B cell (primary cell): ENCODE measurements around the gene ABCD1.

ENCODE experiments used
- CTCF ChIP-seq: fragments of 200-600 bp; IDR thresholded peaks from one replicate; pipeline ENCODE4 v1.8.0; 2022; ENCODE audit warnings: antibody characterized with exemption, mild to moderate bottlenecking
- EZH2 ChIP-seq: IDR thresholded peaks from 2 replicates; pipeline ENCODE4 v1.6.1; 2012; ENCODE audit warnings: borderline replicate concordance, low read depth, mild to moderate bottlenecking, moderate library complexity, low read length; ENCODE audit not compliant: insufficient read depth, poor library complexity, severe bottlenecking

GRCh38 chrX:153731117-153731844, 6.6 kb downstream of the ABCD1 start:
- TF ChIP-seq CTCF (no peak), EZH2 (no peak)
